ENCODE results near the gene GDF7.

GRCh38 chr2:20642055-20642971, 24.6 kb upstream of the GDF7 start:
- no peak for TF ChIP-seq POLR2A (IDR thresholded peaks at IDR 0.05)
- TF ChIP-seq CTCF (IDR thresholded peaks at IDR 0.05) = peak; percentile 87 to 95 (median 94)
- no peak for TF ChIP-seq POLR2AphosphoS5 (IDR thresholded peaks at IDR 0.05)
- TF ChIP-seq EP300 (IDR thresholded peaks at IDR 0.05) = no peak

All from upper lobe of left lung (tissue), 4 donors.